K562 (cell line): ENCODE results near the gene ENOSF1. TPM values are rescaled to one million over a fixed set of nuclear protein-coding genes. Genes with fewer than 3 reads are reported as not detected.
A peak's percentile ranks its signal among the peaks of the same experiment; 100 is the strongest.

Source experiments
- ATAC-seq: fragments of 200-7000 bp; cut with Tn5 transposase; 3 replicates; pipeline ENCODE4 v1.9.1; 2020; ENCODE audit warnings: moderate library complexity
- BruUV-seq: library from RNA; stranded (reverse); fragments of 400-500 nt; replicated peaks from 2 replicates; lab custom pipeline; 2021; lab: Mats Ljungman, UMichigan
- CTCF ChIA-PET: fragments of 300-600 bp; formaldehyde crosslinking; extraction: SDS; loops from one replicate; lab custom pipeline; 2021; ENCODE audit warnings: low intra/inter-chr PET ratio; lab: Yijun Ruan, JAX
- POLR2A ChIA-PET: fragments of 300-600, 350-650 bp; sonication (Branson Sonifier 250); formaldehyde crosslinking; extraction: SDS; loops from one replicate; lab custom pipeline; 2021; ENCODE audit warnings: antibody characterized with exemption, inconsistent platforms; lab: Yijun Ruan, JAX
- DNase-seq, 4 experiments: peaks; one replicate each; pipeline versions ENCODE4 v3.0.0 to v3.0.0-alpha.2; 2011 to 2018; ENCODE audit warnings: low spot score in 3 of 4, mixed read lengths in 3 of 4; ENCODE audit errors: extremely low read depth in 1 of 4
- FAIRE-seq: peaks from 2 replicates; lab custom pipeline; 2011; peaks lifted over from hg19 to GRCh38; lab: Jason Lieb, UNC
- H2AFZ ChIP-seq: 2 replicates; pipeline ENCODE4 v1.6.0; 2011; ENCODE audit warnings: low read depth, low read length, control low read depth, inconsistent platforms
- H3K27ac ChIP-seq: fragments of 200-600 bp; 3 replicates; pipeline ENCODE4 v1.8.0; 2011; ENCODE audit warnings: low read depth, mild to moderate bottlenecking, control low read depth, inconsistent platforms, low read length, moderate library complexity, mixed read lengths; ENCODE audit errors: extremely low read depth
- H3K27me3 ChIP-seq, 2 experiments: fragments of 300-600 bp in 1 of 2; 2 replicates in 1 of 2; 3 replicates in 1 of 2; pipeline versions ENCODE4 v1.6.0 to v1.8.0; 2011; ENCODE audit warnings: inconsistent platforms in 2 of 2, low read length in 2 of 2, mild to moderate bottlenecking in 1 of 2, mixed read lengths in 1 of 2, moderate library complexity in 1 of 2; ENCODE audit not compliant: control insufficient read depth in 2 of 2, insufficient read depth in 2 of 2
- H3K36me3 ChIP-seq: fragments of 300-600 bp; 3 replicates; pipeline ENCODE4 v1.8.0; 2011; ENCODE audit warnings: mild to moderate bottlenecking, low read length, inconsistent platforms; ENCODE audit not compliant: control insufficient read depth, insufficient read depth
- H3K4me1 ChIP-seq, 2 experiments: fragments of 200-600 bp in 1 of 2; replicated peaks in 1 of 2; 2 replicates in 1 of 2; 3 replicates in 1 of 2; pipeline versions ENCODE4 v1.5.1 to v1.8.0; 2011; ENCODE audit warnings: inconsistent platforms in 2 of 2, low read length in 2 of 2, mild to moderate bottlenecking in 1 of 2, mixed read lengths in 1 of 2, moderate library complexity in 1 of 2; ENCODE audit not compliant: control insufficient read depth in 2 of 2, insufficient read depth in 2 of 2
- H3K4me2 ChIP-seq: 2 replicates; pipeline ENCODE4 v1.6.1; 2011; ENCODE audit warnings: low read length, control low read depth, inconsistent platforms, mixed read lengths; ENCODE audit not compliant: insufficient read depth
- H3K4me3 ChIP-seq: fragments of 200-600 bp; sonication (generic), shearing (Covaris generic); 2 replicates; pipeline ENCODE4 v1.5.1; 2016; ENCODE audit warnings: control low read depth, inconsistent platforms
- H3K79me2 ChIP-seq: fragments of 200-600 bp; 3 replicates; pipeline ENCODE4 v1.8.0; 2011; ENCODE audit warnings: low read length, inconsistent platforms; ENCODE audit not compliant: control insufficient read depth, insufficient read depth
- H3K9ac ChIP-seq, 2 experiments: 2 replicates each; pipeline versions ENCODE4 v1.6.0 to v1.6.1; 2011; ENCODE audit warnings: low read depth in 2 of 2, low read length in 2 of 2, control low read depth in 1 of 2, inconsistent platforms in 1 of 2, mild to moderate bottlenecking in 1 of 2, mixed read lengths in 1 of 2; ENCODE audit not compliant: insufficient read depth in 1 of 2
- H3K9me1 ChIP-seq: one replicate; pipeline ENCODE4 v1.6.0; 2011; ENCODE audit warnings: inconsistent platforms, mild to moderate bottlenecking, low read length, moderate library complexity; ENCODE audit not compliant: control insufficient read depth, insufficient read depth
- H3K9me3 ChIP-seq: replicated peaks from 2 replicates; pipeline ENCODE4 v1.5.1; 2011; ENCODE audit warnings: low read depth, low read length, inconsistent platforms; ENCODE audit not compliant: control insufficient read depth, insufficient read depth
- H4K20me1 ChIP-seq: replicated peaks from 2 replicates; pipeline ENCODE4 v1.6.1; 2011; ENCODE audit warnings: low read length, inconsistent platforms, mixed read lengths; ENCODE audit not compliant: control insufficient read depth, insufficient read depth
- CBX8 ChIP-seq: fragments of 200-600 bp; sonication (generic); IDR thresholded peaks from 2 replicates; pipeline ENCODE4 v1.6.1; 2012; ENCODE audit warnings: borderline replicate concordance, mixed run types, low read depth, mild to moderate bottlenecking, moderate library complexity, mixed read lengths, low read length, control low read depth, inconsistent platforms; ENCODE audit not compliant: poor library complexity, severe bottlenecking; ENCODE audit errors: extremely low read depth
- CEBPG ChIP-seq, 3 experiments: fragments of 200-800 bp in 1 of 3; sonication (Bioruptor generic) in 1 of 3; sonication (generic) in 1 of 3; formaldehyde crosslinking in 1 of 3; IDR thresholded peaks in 2 of 3; conservative IDR thresholded peaks in 1 of 3; 2 replicates each; pipeline versions ENCODE4 v1.6.1 to v1.8.0; 2016 to 2022; ENCODE audit warnings: missing compliant biosample characterization in 2 of 3, missing genetic modification characterization in 2 of 3, mild to moderate bottlenecking in 1 of 3, missing genetic modification reagents in 1 of 3
- GTF2E2 ChIP-seq: fragments of 200-800 bp; sonication (Bioruptor generic); IDR thresholded peaks from 2 replicates; pipeline ENCODE4 v1.6.1; 2016; ENCODE audit warnings: missing genetic modification characterization, missing compliant biosample characterization
- KAT7 ChIP-seq: sonication (generic); formaldehyde crosslinking; IDR thresholded peaks from 2 replicates; pipeline ENCODE4 v1.8.0; 2022; ENCODE audit warnings: missing genetic modification reagents, mild to moderate bottlenecking, borderline replicate concordance
- MAFG ChIP-seq: fragments of 450-650 bp; conservative IDR thresholded peaks from 2 replicates; pipeline ENCODE4 v1.6.1; 2016; ENCODE audit warnings: missing genetic modification characterization, missing compliant biosample characterization
- MYC ChIP-seq, 2 experiments: fragments of 250-450 bp in 1 of 2; sonication (Bioruptor Pico) in 1 of 2; IDR thresholded peaks; 2 replicates each; pipeline versions ENCODE4 v1.5.1 to v1.6.1; 2012 to 2021; ENCODE audit warnings: low read depth in 2 of 2, borderline replicate concordance in 1 of 2, improper control_type of control experiment in 1 of 2, low read length in 1 of 2, mild to moderate bottlenecking in 1 of 2, moderate library complexity in 1 of 2
- POLR2B ChIP-seq: fragments of 450-650 bp; IDR thresholded peaks from 2 replicates; pipeline ENCODE4 v1.6.1; 2018; ENCODE audit warnings: low read depth; ENCODE audit not compliant: partially characterized antibody
- RHOXF2B ChIP-seq: fragments of 250-450 bp; sonication (Bioruptor Pico); conservative IDR thresholded peaks from 2 replicates; pipeline ENCODE4 v1.5.1; 2021
- SNIP1 ChIP-seq: fragments of 450-650 bp; IDR thresholded peaks from 2 replicates; pipeline ENCODE4 v1.7.1; 2017; ENCODE audit warnings: low read depth, mild to moderate bottlenecking
- SP1 ChIP-seq: sonication (generic); formaldehyde crosslinking; IDR thresholded peaks from 2 replicates; pipeline ENCODE4 v1.8.1; 2022; ENCODE audit warnings: mild to moderate bottlenecking, missing genetic modification reagents
- SRSF1 ChIP-seq: fragments of 200-400 bp; formaldehyde crosslinking; IDR thresholded peaks from 2 replicates; pipeline ENCODE4 v1.6.1; 2017; ENCODE audit warnings: mild to moderate bottlenecking, low read depth, low read length, moderate library complexity
- TAF1 ChIP-seq: IDR thresholded peaks from 2 replicates; pipeline ENCODE4 v1.6.1; 2011; ENCODE audit warnings: mild to moderate bottlenecking, low read length, moderate library complexity; ENCODE audit not compliant: insufficient read depth, control insufficient read depth, severe bottlenecking; ENCODE audit errors: extremely low read depth
- XRCC5 ChIP-seq: fragments of 200-400 bp; formaldehyde crosslinking; IDR thresholded peaks from 2 replicates; pipeline ENCODE4 v1.6.1; 2017; ENCODE audit warnings: low read depth, mild to moderate bottlenecking, low read length
- YY1 ChIP-seq, 3 experiments: IDR thresholded peaks; 2 replicates each; pipeline ENCODE4 v1.6.1; 2011; ENCODE audit warnings: low read length in 2 of 3, mild to moderate bottlenecking in 2 of 3, moderate library complexity in 2 of 3, borderline replicate concordance in 1 of 3, control low read depth in 1 of 3, low read depth in 1 of 3; ENCODE audit not compliant: insufficient read depth in 3 of 3, insufficient replicate concordance in 2 of 3, control insufficient read depth in 1 of 3, insufficient read length in 1 of 3; ENCODE audit errors: extremely low read depth in 1 of 3
- ZC3H4 ChIP-seq: sonication (generic); formaldehyde crosslinking; IDR thresholded peaks from 2 replicates; pipeline ENCODE4 v1.9.0; 2021; ENCODE audit warnings: missing genetic modification reagents, borderline replicate concordance
- ZNF445 ChIP-seq: fragments of 250-450 bp; sonication (Bioruptor Pico); IDR thresholded peaks from 2 replicates; pipeline ENCODE4 v1.4.0; 2020; ENCODE audit warnings: low read depth, mild to moderate bottlenecking, moderate library complexity
- ZNF75A ChIP-seq: fragments of 450-650 bp; formaldehyde crosslinking; IDR thresholded peaks from 2 replicates; pipeline ENCODE4 v1.4.0; 2020; ENCODE audit warnings: mild to moderate bottlenecking
- in situ Hi-C: fragments of 300-500 bp; cut with MboI; formaldehyde crosslinking; loops from 4 replicates; pipeline ENCODE4 v1.15.0; 2018; ENCODE audit warnings: inconsistent platforms, mixed read lengths
- intact Hi-C: fragments of 100-400 bp; cut with micrococcal nuclease; formaldehyde crosslinking; loops from 2 replicates; pipeline ENCODE4 v1.14.2; 2022
- polyA plus RNA-seq, 8 experiments: library from polyadenylated mRNA; depleted of rRNA in 4 of 8; stranded (reverse) in 5 of 8; unstranded in 3 of 8; fragments of >200 nt; fragmentation: Nextera tagmentation in 2 of 8; fragmentation: Illumina TruSeq in 1 of 8; extraction: Ambion mirVana in 2 of 8; extraction: Trizol in 1 of 8; gene quantifications; 2 replicates each; pipeline versions ENCODE4 v1.2.1 to v1.2.3, GENCODE V29; 2011 to 2014; ENCODE audit warnings: inconsistent platforms in 1 of 8, missing spikeins in 1 of 8
- total RNA-seq, 7 experiments: library from RNA; depleted of rRNA in 6 of 7; stranded (reverse); fragments of >200 nt in 6 of 7; fragmentation: Illumina TruSeq in 2 of 7; extraction: Trizol in 2 of 7; gene quantifications; 2 replicates each; pipeline versions ENCODE4 v1.2.1 to v1.2.3, GENCODE V29; 2011 to 2021; ENCODE audit warnings: low replicate concordance in 1 of 7

The ENOSF1 gene
- total and polyA plus RNA-seq, 9 of the 15 experiments (the other 6 are each of a cell fraction or from before 2014, with no cell fraction given), result 15.5 to 66.4 (median 46.5) TPM

DNA sequence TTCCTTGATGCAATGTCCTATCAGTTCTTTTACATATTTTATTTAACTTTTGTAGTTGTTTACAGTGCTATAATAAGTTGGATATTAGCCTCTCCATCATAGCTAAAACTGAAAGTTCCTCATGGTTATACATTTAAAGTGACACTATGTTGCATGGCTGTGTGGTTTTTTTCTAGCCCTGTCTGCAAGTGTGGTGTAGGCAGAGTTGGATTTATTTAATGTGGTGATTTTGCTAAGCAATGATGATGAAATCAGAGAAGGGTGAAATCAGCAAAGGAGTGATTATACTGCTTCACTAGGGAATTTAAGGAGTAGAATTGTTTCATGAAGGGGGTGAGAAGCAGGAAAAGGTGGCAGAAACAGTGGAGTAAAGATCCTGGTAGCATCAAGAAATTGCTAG lies 18.3 kb upstream of the ENOSF1 start:
- Histone ChIP-seq H2AFZ (no peak overlapping the region), H3K9ac (no peak overlapping the region), H3K9me1 (no peaks in the 10 kb centered on the region), H3K4me3 (no peak overlapping the region), H3K27ac (0 out of 3 replicates have a peak overlapping the region, but pooled peaks have one; percentile 0), H3K9me3 (no peaks in the 10 kb centered on the region), H3K79me2 (no peaks in the 10 kb centered on the region; the same call in 2 of the 3 replicates), H3K4me2 (peak overlapping the region; percentile 9; the same call in 1 of the 2 replicates), H4K20me1 (0 out of 2 replicates have a peak, but pooled peaks cover 4% of the 10 kb centered on the region), H3K27me3 (no peaks in the 10 kb centered on the region)
- ATAC-seq (no peak), FAIRE-seq (no peak), DNase-seq (no peak)
- POLR2A ChIA-PET, result interaction anchor here (0.6 kb wide), 1 partner anchor 174 kb away, joined by 3 read pairs; the partner anchor contains the start of gene ADCYAP1
- intact Hi-C loops, result no loop called here
- TSS peak; percentile 17 for BruUV-seq
- in situ Hi-C loops, result no loop called here
- CTCF ChIA-PET, result no interaction called here
- TF ChIP-seq GTF2E2, result no peak
- TF ChIP-seq CEBPG (CRISPR knock-in tag; IDR thresholded peaks at IDR 0.05), result 0 out of 2 replicates have a peak, but pooled peaks have one; percentile 10
- no peak; a peak in 1 of 4 replicates for TF ChIP-seq CEBPG (tag; conservative IDR thresholded peaks at IDR 0.05 in 1 of 2, IDR thresholded peaks at IDR 0.05 in 1 of 2)
- no peak for TF ChIP-seq TAF1
- no peak for TF ChIP-seq ZNF75A (CRISPR knock-in tag)
- no peak for TF ChIP-seq MAFG (tag)
- no peak for TF ChIP-seq RHOXF2B (CRISPR knock-in tag)
- no peak for TF ChIP-seq ZC3H4
- no peak for TF ChIP-seq ZNF445
- TF ChIP-seq SRSF1, result no peak
- no peak for TF ChIP-seq MYC (IDR thresholded peaks at IDR 0.05; ENCODE audit: low read depth, low read length)
- no peak for TF ChIP-seq MYC (CRISPR knock-in tag; IDR thresholded peaks at IDR 0.05; ENCODE audit: borderline replicate concordance, low read depth)
- no peak for TF ChIP-seq CBX8
- TF ChIP-seq SP1 (CRISPR knock-in tag), result no peak
- no peak for TF ChIP-seq YY1 (IDR thresholded peaks at IDR 0.05; ENCODE audit: borderline replicate concordance in 1 of 3, control insufficient read depth in 1 of 3, extremely low read depth in 1 of 3, insufficient read depth in 3 of 3, insufficient read length in 1 of 3, insufficient replicate concordance in 2 of 3, low read depth in 1 of 3, low read length in 2 of 3)
- no peak for TF ChIP-seq XRCC5
- TF ChIP-seq POLR2B, result peak; percentile 13
- TF ChIP-seq KAT7 (CRISPR knock-in tag), result no peak
- no peak for TF ChIP-seq SNIP1
- TF ChIP-seq, all 486 proteins: peak for 2
- Histone ChIP-seq H3K4me1 (peaks cover 3 to 7% of the 10 kb centered on the region in 2 experiments; a peak in 2 of 5 replicates), H3K36me3 (peaks cover 78% of the 10 kb centered on the region)
